BE2C (cell line): ENCODE measurements around the gene DYNC2LI1.

Source experiments
- DNase-seq: peaks from one replicate; pipeline ENCODE4 v3.0.0-alpha.2; 2020
- H3K27me3 ChIP-seq: fragments of 250-450 bp; sonication (Bioruptor Pico); 2 replicates; pipeline ENCODE4 v1.5.1; 2020; ENCODE audit warnings: mild to moderate bottlenecking
- H3K36me3 ChIP-seq: fragments of 250-450 bp; sonication (Bioruptor Pico); 2 replicates; pipeline ENCODE4 v1.5.1; 2020; ENCODE audit warnings: mild to moderate bottlenecking
- H3K4me1 ChIP-seq: fragments of 250-450 bp; sonication (Bioruptor Pico); 2 replicates; pipeline ENCODE4 v1.5.1; 2020
- H3K4me3 ChIP-seq: 2 replicates; pipeline ENCODE4 v1.5.1; 2011; ENCODE audit warnings: low read depth, low read length
- H3K9me3 ChIP-seq: fragments of 250-450 bp; sonication (Bioruptor Pico); 2 replicates; pipeline ENCODE4 v1.5.1; 2020
- CTCF ChIP-seq: IDR thresholded peaks from 2 replicates; pipeline ENCODE4 v1.5.1; 2012; ENCODE audit warnings: mild to moderate bottlenecking, low read depth, low read length

DYNC2LI1 gene

GRCh38 chr2:43731211-43731610 lies 42.6 kb upstream of the DYNC2LI1 start:
- TF ChIP-seq CTCF: no peak
- Histone ChIP-seq H3K4me1 (no peaks in the 10 kb centered on the region), H3K9me3 (no peaks in the 10 kb centered on the region), H3K27me3 (no peaks in the 10 kb centered on the region), H3K4me3 (no peak overlapping the region), H3K36me3 (no peaks in the 10 kb centered on the region)
- DNase-seq: no peak

GRCh38 chr2:43736637-43737036 lies 37.2 kb upstream of the DYNC2LI1 start:
- no peaks in the 10 kb centered on the region for H3K4me1 ChIP-seq
- no peaks in the 10 kb centered on the region for H3K9me3 ChIP-seq
- no peaks in the 10 kb centered on the region for H3K27me3 ChIP-seq
- no peak for TF ChIP-seq CTCF
- no peaks in the 10 kb centered on the region for H3K36me3 ChIP-seq
- H3K4me3 ChIP-seq: no peak overlapping the region
- DNase-seq: no peak

- Histone ChIP-seq H3K9me3 (no peaks in the 10 kb centered on the region), H3K4me1 (no peaks in the 10 kb centered on the region), H3K4me3 (no peak overlapping the region), H3K36me3 (no peaks in the 10 kb centered on the region), H3K27me3 (no peaks in the 10 kb centered on the region)
- no peak for DNase-seq
- TF ChIP-seq CTCF: no peak
These were observed 36.6 kb upstream of the DYNC2LI1 start for GRCh38 chr2:43737097-43737854.

GRCh38 chr2:43737855-43738254 lies 36.0 kb upstream of the DYNC2LI1 start:
- H3K9me3 ChIP-seq: no peaks in the 10 kb centered on the region
- TF ChIP-seq CTCF: no peak
- no peaks in the 10 kb centered on the region for H3K36me3 ChIP-seq
- no peaks in the 10 kb centered on the region for H3K4me1 ChIP-seq
- H3K4me3 ChIP-seq: no peak overlapping the region
- no peak for DNase-seq
- no peaks in the 10 kb centered on the region for H3K27me3 ChIP-seq

GRCh38 chr2:43738257-43738656 lies 35.6 kb upstream of the DYNC2LI1 start:
- no peak for TF ChIP-seq CTCF

GRCh38 chr2:43743706-43744105 lies 30.1 kb upstream of the DYNC2LI1 start:
- Histone ChIP-seq H3K27me3 (no peaks in the 10 kb centered on the region), H3K36me3 (no peaks in the 10 kb centered on the region), H3K9me3 (no peaks in the 10 kb centered on the region), H3K4me1 (no peaks in the 10 kb centered on the region), H3K4me3 (no peak overlapping the region)
- no peak for TF ChIP-seq CTCF
- DNase-seq: no peak

More at GRCh38 chr2:43738257-43738656, 35.6 kb upstream of the DYNC2LI1 start:
- no peaks in the 10 kb centered on the region for H3K27me3 ChIP-seq
- H3K4me3 ChIP-seq: no peak overlapping the region
- no peaks in the 10 kb centered on the region for H3K36me3 ChIP-seq
- no peaks in the 10 kb centered on the region for H3K4me1 ChIP-seq
- no peaks in the 10 kb centered on the region for H3K9me3 ChIP-seq
- DNase-seq: no peak
